ENCODE results near the gene TMEM203.

- TF ChIP-seq, protein P1, sequence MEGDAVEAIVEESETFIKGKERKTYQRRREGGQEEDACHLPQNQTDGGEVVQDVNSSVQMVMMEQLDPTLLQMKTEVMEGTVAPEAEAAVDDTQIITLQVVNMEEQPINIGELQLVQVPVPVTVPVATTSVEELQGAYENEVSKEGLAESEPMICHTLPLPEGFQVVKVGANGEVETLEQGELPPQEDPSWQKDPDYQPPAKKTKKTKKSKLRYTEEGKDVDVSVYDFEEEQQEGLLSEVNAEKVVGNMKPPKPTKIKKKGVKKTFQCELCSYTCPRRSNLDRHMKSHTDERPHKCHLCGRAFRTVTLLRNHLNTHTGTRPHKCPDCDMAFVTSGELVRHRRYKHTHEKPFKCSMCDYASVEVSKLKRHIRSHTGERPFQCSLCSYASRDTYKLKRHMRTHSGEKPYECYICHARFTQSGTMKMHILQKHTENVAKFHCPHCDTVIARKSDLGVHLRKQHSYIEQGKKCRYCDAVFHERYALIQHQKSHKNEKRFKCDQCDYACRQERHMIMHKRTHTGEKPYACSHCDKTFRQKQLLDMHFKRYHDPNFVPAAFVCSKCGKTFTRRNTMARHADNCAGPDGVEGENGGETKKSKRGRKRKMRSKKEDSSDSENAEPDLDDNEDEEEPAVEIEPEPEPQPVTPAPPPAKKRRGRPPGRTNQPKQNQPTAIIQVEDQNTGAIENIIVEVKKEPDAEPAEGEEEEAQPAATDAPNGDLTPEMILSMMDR (IDR thresholded peaks at IDR 0.05) = no peak
- TF ChIP-seq POLR2A (IDR thresholded peaks at IDR 0.05) = no peak
Measured at GRCh38 chr9:137178939-137179630, 26.4 kb downstream of the TMEM203 start.

All from thyroid gland (tissue), 4 donors.